Activated CD8-positive, alpha-beta memory T cell treated with anti-CD3 and anti-CD28 coated beads, Interleukin-2, amount 50 U/mL, for 1 hour (primary cell): ENCODE measurements around the gene SPRR4.

Experiments
- DNase-seq: peaks from one replicate; pipeline ENCODE4 v3.0.0-alpha.2; 2020; ENCODE audit errors: extremely low read depth

Gene SPRR4

GRCh38 chr1:152970495-152970894 lies at the start of gene SPRR4:
SPRR4 (plus strand) TSS chr1:152970648; CDS start chr1:152971891, 1,243 bp downstream.
- no peak for DNase-seq

GRCh38 chr1:152924191-152924590 lies 46.3 kb upstream of the SPRR4 start:
- no peak for DNase-seq

GRCh38 chr1:152926091-152926490 lies 44.4 kb upstream of the SPRR4 start:
- no peak for DNase-seq

GRCh38 chr1:152928671-152929070 lies 41.8 kb upstream of the SPRR4 start:
- DNase-seq: no peak

GRCh38 chr1:152932170-152932811 lies 38.2 kb upstream of the SPRR4 start:
- no peak for DNase-seq

GRCh38 chr1:152933196-152933595 lies 37.3 kb upstream of the SPRR4 start:
- no peak for DNase-seq

- no peak for DNase-seq
Observed at GRCh38 chr1:152940614-152941013, 29.8 kb upstream of the SPRR4 start.

- no peak for DNase-seq
Observed at GRCh38 chr1:152941037-152941711, 29.3 kb upstream of the SPRR4 start.

- DNase-seq: no peak
Observed at GRCh38 chr1:152942161-152942560, 28.3 kb upstream of the SPRR4 start.

- DNase-seq: no peak
Observed at GRCh38 chr1:152946248-152946647, 24.2 kb upstream of the SPRR4 start.

- no peak for DNase-seq
Observed at GRCh38 chr1:152946651-152947256, 23.7 kb upstream of the SPRR4 start, which contains the start of gene SPRR5. SPRR5 (plus strand) TSS chr1:152947206; CDS start chr1:152948555, 1,349 bp downstream.

GRCh38 chr1:152951711-152952110 lies 18.7 kb upstream of the SPRR4 start:
- DNase-seq: no peak

GRCh38 chr1:152953761-152954160 lies 16.7 kb upstream of the SPRR4 start:
- DNase-seq: no peak

GRCh38 chr1:152954436-152954835 lies 16.0 kb upstream of the SPRR4 start:
- no peak for DNase-seq

GRCh38 chr1:152957561-152957960 lies 12.9 kb upstream of the SPRR4 start:
- DNase-seq: no peak

- no peak for DNase-seq
Observed at GRCh38 chr1:152959273-152959672, 11.2 kb upstream of the SPRR4 start.

GRCh38 chr1:152959801-152960451 lies 10.5 kb upstream of the SPRR4 start:
- no peak for DNase-seq

- no peak for DNase-seq
Observed at GRCh38 chr1:152960452-152961044, 9.9 kb upstream of the SPRR4 start.

GRCh38 chr1:152961226-152961891 lies 9.1 kb upstream of the SPRR4 start:
- no peak for DNase-seq

- DNase-seq: no peak
Observed at GRCh38 chr1:152962876-152963415, 7.5 kb upstream of the SPRR4 start.

- no peak for DNase-seq
Observed at GRCh38 chr1:152964536-152964935, 5.9 kb upstream of the SPRR4 start.
